BJ (cell line): Measurements from ENCODE around the gene HS2ST1. TPM values are rescaled to one million over a fixed set of nuclear protein-coding genes. Genes with fewer than 3 reads are reported as not detected.

Experiments used
- CTCF ChIA-PET: fragments of 350-600 bp; formaldehyde crosslinking; extraction: SDS; loops from one replicate; lab custom pipeline; 2021; ENCODE audit warnings: antibody characterized with exemption, inconsistent platforms; lab: Yijun Ruan, JAX
- POLR2A ChIA-PET: fragments of 300-600 bp; sonication (Branson Sonifier 250); formaldehyde crosslinking; extraction: SDS; loops from one replicate; lab custom pipeline; 2021; ENCODE audit warnings: antibody characterized with exemption; lab: Charles Lee
- DNase-seq: peaks from one replicate; pipeline ENCODE4 v3.0.0-alpha.2; 2011; ENCODE audit warnings: low read depth
- H3K27me3 ChIP-seq: 2 replicates; pipeline ENCODE4 v1.6.0; 2011; ENCODE audit warnings: low read length; ENCODE audit not compliant: control insufficient read depth, insufficient read depth
- H3K36me3 ChIP-seq: 2 replicates; pipeline ENCODE4 v1.5.1; 2011; ENCODE audit warnings: low read length; ENCODE audit not compliant: control insufficient read depth, insufficient read depth
- H3K4me3 ChIP-seq: 2 replicates; pipeline ENCODE4 v1.5.1; 2011; ENCODE audit warnings: low read depth, mild to moderate bottlenecking, control low read depth, low read length
- polyA plus RNA-seq: library from polyadenylated mRNA; depleted of rRNA; stranded (reverse); fragments of >200 nt; gene quantifications from 2 replicates; pipeline ENCODE4 v1.2.3, GENCODE V29; 2011
- TF ChIP-seq, protein P1 (sequence below): IDR thresholded peaks from 2 replicates; pipeline ENCODE4 v1.5.1; 2011; ENCODE audit warnings: low read depth, mild to moderate bottlenecking, control low read depth, inconsistent platforms, low read length, moderate library complexity; ENCODE audit not compliant: insufficient read depth

Gene HS2ST1
- polyA plus RNA-seq, 1 experiment, result 5.3 TPM

DNA sequence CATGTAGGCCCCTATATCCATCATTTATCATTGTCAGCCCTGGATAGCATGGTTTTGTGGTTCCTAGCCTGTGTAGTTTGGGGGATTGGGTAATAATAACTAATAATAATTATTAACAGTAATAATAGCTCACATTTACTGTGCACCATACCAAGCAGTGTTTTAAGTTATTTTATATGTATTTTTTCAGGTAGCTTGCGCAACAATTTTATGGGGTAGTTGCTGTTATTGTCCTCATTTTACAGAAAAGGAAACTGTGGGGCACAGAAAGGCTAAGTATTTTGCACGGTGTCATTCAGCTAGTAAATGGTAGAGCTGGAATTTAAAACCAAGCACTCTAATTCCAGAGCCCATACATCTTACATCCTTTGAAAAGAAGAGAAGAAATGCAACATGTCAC is 179.8 kb downstream of the HS2ST1 start:
- TF ChIP-seq, protein P1, sequence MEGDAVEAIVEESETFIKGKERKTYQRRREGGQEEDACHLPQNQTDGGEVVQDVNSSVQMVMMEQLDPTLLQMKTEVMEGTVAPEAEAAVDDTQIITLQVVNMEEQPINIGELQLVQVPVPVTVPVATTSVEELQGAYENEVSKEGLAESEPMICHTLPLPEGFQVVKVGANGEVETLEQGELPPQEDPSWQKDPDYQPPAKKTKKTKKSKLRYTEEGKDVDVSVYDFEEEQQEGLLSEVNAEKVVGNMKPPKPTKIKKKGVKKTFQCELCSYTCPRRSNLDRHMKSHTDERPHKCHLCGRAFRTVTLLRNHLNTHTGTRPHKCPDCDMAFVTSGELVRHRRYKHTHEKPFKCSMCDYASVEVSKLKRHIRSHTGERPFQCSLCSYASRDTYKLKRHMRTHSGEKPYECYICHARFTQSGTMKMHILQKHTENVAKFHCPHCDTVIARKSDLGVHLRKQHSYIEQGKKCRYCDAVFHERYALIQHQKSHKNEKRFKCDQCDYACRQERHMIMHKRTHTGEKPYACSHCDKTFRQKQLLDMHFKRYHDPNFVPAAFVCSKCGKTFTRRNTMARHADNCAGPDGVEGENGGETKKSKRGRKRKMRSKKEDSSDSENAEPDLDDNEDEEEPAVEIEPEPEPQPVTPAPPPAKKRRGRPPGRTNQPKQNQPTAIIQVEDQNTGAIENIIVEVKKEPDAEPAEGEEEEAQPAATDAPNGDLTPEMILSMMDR, result no peak
- Histone ChIP-seq H3K36me3 (no peaks in the 10 kb centered on the region), H3K27me3 (no peaks in the 10 kb centered on the region), H3K4me3 (no peak overlapping the region)
- ChIA-PET CTCF (interaction anchor here (0.7 to 2.5 kb wide), 3 partner anchors 9 to 20 kb away, joined by 3 to 16 read pairs (median 3); no protein-coding TSS in a partner anchor), POLR2A (interaction anchor here (0.6 kb wide), 1 partner anchor 215 kb away, joined by 4 read pairs; no protein-coding TSS in a partner anchor)
- DNase-seq, result no peak

DNA sequence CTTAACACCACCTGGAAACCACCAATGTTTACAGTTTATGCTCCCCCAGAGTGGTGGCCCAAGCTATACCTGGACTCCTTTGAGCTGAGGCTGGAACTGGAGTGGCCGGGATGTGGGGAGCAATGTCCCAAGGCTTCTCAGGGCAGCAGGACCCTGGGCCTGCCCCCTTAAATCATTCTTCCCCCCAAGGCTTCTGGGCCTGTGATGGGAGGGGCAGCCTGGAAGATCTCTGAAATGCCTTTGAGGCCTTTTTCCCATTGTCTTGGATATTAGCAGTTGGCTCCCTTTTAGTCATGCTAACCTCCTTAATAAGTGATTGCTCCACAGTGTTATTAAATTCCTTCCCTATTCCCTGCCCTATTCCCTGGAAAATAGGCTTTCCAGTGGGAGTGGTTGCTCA is 185.8 kb downstream of the HS2ST1 start:
- TF ChIP-seq, protein P1, result no peak
- no peaks in the 10 kb centered on the region for H3K27me3 ChIP-seq
- no peak for DNase-seq
- no peaks in the 10 kb centered on the region for H3K36me3 ChIP-seq
- POLR2A ChIA-PET, result no interaction called here
- no peak overlapping the region for H3K4me3 ChIP-seq
- CTCF ChIA-PET, result no interaction called here

DNA sequence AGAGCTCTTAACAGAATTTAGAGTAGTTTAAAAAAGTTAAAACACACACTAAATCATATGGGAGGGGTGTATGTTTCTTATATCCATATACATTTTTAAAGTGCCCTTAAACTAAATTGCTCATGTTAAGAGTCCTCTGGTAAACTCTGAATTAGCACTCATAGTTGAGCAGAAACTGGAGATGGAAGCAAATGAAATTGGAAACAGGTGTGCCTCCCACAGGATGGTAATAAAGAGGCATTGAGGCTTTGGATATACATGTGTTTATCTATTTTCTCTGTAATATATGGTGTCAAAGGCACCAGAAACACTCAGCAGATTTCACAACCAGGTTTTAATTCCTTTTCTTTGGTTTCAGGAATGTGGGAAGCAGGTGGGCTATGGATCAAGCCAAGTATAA is 188.6 kb downstream of the HS2ST1 start:
- ChIA-PET CTCF (interaction anchor here (0.5 to 1.3 kb wide), 3 partner anchors 9 to 227 kb away, joined by 3 read pairs; no protein-coding TSS in a partner anchor), POLR2A (interaction anchor here (0.6 kb wide), 1 partner anchor 15 kb away, joined by 3 read pairs; no protein-coding TSS in a partner anchor)

DNA sequence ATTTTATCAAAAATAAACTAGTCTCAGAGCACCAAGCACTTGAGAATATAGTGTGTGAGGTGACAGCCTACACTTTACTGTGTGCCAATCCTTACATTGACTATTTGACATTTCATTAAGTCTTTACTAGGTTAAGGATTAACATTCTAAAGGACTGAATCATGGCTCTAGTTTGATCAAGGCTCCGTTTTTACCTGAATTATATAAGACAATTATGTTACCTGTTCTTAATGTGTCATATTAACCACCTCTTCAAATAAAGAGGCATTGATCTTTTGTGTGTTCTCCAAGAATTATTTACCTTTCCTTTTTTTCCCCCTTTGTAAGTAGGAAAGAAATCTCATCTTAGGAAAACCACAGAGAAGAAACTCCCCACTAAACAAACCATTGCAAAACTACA is 189.7 kb downstream of the HS2ST1 start:
- CTCF ChIA-PET, result interaction anchor here (1.3 kb wide), 1 partner anchor 10 kb away, joined by 3 read pairs; no protein-coding TSS in a partner anchor
- TF ChIP-seq, protein P1, result no peak

More for the DNA sequence above, 188.6 kb downstream of the HS2ST1 start:
- Histone ChIP-seq H3K36me3 (no peaks in the 10 kb centered on the region), H3K27me3 (no peaks in the 10 kb centered on the region), H3K4me3 (no peak overlapping the region)
- DNase-seq, result no peak
- TF ChIP-seq, protein P1, result no peak

DNA sequence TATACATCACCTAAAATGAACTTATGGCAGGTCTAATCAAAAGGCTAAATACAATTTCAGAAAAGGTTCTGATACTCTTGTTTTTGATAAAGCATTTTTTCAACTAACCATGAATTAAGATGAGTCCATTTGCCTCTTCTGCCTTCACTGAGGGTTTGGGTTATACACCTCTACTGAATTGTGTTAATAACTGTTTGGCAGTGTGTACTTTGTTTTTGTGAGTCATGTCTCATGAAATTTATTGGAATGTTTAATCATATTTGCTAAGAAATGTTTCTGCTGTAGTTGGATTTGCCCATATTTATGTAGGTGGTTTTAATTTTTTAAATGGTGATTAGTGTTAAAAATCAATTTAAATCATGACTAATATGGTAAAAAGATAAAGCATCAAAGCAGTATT is 190.5 kb downstream of the HS2ST1 start:
- Histone ChIP-seq H3K4me3 (no peak overlapping the region), H3K36me3 (no peaks in the 10 kb centered on the region), H3K27me3 (no peaks in the 10 kb centered on the region)
- TF ChIP-seq, protein P1, result no peak
- ChIA-PET CTCF (no interaction called here), POLR2A (no interaction called here)
- DNase-seq, result no peak

More for the DNA sequence above, 189.7 kb downstream of the HS2ST1 start:
- H3K4me3 ChIP-seq, result no peak overlapping the region
- POLR2A ChIA-PET, result no interaction called here
- H3K27me3 ChIP-seq, result no peaks in the 10 kb centered on the region
- DNase-seq, result no peak
- H3K36me3 ChIP-seq, result no peaks in the 10 kb centered on the region
